Stimulated activated CD4-positive, alpha-beta T cell treated with anti-CD3 and anti-CD28 coated beads, Interleukin-1b, Interleukin-23, amount 100 ng/mL, for 48 hours (primary cell): ENCODE measurements around the gene CDC16.

Source experiments
- DNase-seq: peaks from one replicate; pipeline ENCODE4 v3.0.0-alpha.2; 2020

CDC16 gene

DNA sequence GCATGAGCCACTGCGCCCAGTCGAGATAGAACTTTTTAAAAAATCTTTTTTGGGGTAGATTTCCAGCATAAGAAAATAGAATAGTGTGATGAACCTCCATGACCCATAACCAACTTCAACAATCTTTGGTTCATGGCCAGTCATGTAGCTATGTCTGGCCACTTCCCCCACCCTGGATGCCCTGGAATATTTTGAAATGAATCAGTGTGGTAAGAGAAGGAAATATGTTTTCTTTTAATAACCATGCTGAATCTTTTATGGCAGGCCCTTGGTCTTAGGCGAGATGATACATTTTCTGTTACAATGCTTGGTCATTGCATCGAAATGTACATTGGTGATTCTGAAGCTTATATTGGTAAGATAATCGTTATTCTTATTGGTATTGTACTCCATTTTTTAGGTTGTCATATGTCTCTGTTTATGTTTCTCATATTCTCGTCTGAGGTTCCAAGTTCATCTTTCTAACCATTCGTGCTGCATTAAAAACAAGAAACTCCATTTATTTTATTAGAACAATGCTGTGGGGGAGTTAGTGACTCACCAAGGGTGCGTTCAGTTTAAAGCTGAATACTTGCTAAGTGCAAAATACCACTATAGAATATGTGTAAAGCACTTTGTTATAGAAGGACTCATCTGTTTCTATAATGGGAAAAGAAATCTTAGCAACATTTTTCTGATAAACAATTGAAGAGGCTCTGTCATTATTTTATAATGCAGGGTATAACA is 30.4 kb downstream of the CDC16 start:
- DNase-seq: no peak

GRCh38 chr13:114266241-114266640 is 31.5 kb downstream of the CDC16 start:
- no peak for DNase-seq

- DNase-seq: no peak
These were observed 33.9 kb downstream of the CDC16 start for GRCh38 chr13:114268344-114269280.

GRCh38 chr13:114269281-114269770 is 34.6 kb downstream of the CDC16 start:
- no peak for DNase-seq

- DNase-seq: no peak
These were observed 38.3 kb downstream of the CDC16 start for GRCh38 chr13:114272977-114273376.

DNA sequence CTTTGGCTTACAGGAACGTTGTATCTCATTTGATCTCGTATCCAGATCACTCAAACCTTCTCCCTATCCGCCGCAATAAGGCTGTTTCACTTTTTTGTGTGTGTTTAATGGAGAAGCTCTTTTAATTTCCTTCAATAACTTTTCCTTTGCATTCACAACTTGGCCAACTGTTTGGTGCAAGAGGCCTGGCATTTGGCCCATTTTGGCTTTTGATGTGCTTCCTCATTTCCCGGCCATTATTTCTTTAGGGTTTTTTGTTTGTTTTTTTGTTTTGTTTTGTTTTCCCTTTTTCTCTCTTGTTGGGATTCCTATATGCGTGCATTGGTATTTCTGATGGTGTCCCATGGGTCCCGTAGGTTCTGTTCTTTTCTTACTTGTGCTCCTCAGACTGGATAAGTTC is 40.6 kb downstream of the CDC16 start:
- DNase-seq: no peak

DNA sequence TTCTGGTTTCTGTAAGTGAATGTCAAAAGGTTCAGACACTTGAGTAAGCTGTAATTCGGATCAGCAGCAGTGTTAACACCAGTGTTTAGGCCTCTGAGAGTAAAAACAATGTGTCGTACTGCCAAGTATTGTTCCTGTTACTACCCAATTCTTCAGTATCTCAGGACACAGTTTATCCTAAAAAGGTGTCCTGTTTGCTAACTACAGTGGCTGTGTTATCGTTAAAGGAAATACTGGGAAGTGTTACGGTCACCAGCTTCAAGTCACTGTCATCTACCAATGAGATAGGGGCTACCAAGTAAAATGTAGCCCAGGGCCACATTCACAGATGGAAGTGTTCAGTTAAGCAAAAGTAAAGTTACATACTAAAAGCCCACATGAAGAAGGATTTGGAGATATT is 44.4 kb downstream of the CDC16 start:
- DNase-seq: no peak

GRCh38 chr13:114279758-114280355 is 45.2 kb downstream of the CDC16 start:
- DNase-seq: no peak

- peak; percentile 90 for DNase-seq
These were observed 46.8 kb downstream of the CDC16 start, which contains the start of gene UPF3A for GRCh38 chr13:114281351-114282040. TSS of gene UPF3A (plus strand) at chr13:114281601. CDS start at chr13:114281640, 39 bp downstream.

- peak; percentile 22 for DNase-seq
These were observed 47.5 kb downstream of the CDC16 start for GRCh38 chr13:114282041-114282670.

GRCh38 chr13:114283576-114283975 is 48.9 kb downstream of the CDC16 start:
- DNase-seq: no peak

GRCh38 chr13:114284680-114285079 is 50.0 kb downstream of the CDC16 start:
- DNase-seq: no peak

GRCh38 chr13:114285166-114285808 is 50.6 kb downstream of the CDC16 start:
- no peak for DNase-seq

DNA sequence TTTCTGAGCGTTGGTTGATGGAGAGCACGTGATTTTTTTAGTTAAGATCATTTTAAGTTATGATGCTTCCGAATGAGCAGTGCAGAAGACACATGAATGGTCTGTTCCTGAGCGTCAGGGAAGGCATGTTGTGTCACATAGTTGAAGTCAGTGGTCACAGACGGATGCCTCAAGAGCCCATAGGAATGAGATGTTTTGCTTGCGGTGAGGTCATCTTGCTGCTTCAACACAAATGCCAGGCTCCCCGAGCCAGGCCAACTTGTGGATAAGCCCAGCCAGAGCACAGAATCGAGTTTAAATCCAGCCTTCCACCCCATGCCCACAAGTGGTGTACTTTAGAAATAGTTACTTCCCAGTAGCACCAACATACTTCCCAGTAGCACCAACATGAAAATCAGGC is 52.1 kb downstream of the CDC16 start:
- DNase-seq: no peak

DNA sequence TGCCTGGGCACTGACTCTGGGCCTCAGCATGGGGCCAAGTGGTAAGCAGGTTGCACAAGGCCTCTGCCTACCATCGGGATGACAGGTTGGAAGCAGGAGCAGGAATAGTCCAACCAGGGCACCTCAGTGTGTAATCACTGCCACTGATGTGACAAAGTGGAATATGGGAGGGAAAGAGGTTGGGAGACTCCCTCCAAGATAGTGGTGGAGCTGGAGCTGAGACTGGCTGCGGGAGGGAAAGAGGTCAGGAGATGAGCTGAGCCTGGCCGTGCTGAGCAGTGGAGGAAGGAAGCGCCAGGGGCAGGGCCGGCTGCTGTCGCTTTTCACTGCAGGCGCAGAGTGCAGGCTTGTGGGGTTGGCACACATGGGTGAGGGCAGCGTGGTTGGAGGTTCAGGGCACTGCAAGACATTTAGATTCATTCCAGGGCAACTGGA is 53.5 kb downstream of the CDC16 start:
- no peak for DNase-seq

DNA sequence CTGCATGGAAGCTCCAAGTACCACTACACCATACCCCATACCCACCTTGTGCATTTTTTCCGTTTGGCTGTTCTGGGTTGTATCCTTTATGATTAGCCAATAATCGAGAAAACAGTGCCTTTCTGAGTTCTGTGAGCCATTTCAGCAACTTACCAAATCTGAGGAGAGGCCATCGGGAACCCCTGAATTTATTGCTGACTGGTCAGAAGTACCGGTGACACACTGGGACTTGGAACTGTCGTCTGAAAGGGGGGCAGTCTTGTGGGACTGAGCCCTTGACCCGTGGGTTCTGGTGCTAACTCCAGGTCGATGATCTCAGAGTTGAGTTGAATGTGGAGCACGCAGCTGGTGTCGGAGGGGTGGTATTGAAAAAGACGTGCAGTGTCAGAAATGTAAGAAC is 61.8 kb downstream of the CDC16 start:
- no peak for DNase-seq

- no peak for DNase-seq
These were observed 62.2 kb downstream of the CDC16 start for GRCh38 chr13:114296902-114297301.

- no peak for DNase-seq
These were observed 64.2 kb downstream of the CDC16 start for GRCh38 chr13:114298866-114299265.

- no peak for DNase-seq
These were observed 65.1 kb downstream of the CDC16 start for GRCh38 chr13:114299604-114300305.

- DNase-seq: no peak
These were observed 69.1 kb downstream of the CDC16 start for GRCh38 chr13:114303700-114304327.
